ENCODE measurements around the gene SERINC3. TPM values are rescaled to one million over a fixed set of nuclear protein-coding genes. Genes with fewer than 3 reads are reported as not detected.
A peak's percentile ranks its signal among the peaks of the same experiment; 100 is the strongest.
"Not testable (repeated sequence)": the region's sequence is repeated elsewhere in the genome, so short reads cannot be mapped to it uniquely, and the experiment has no call there.

The SERINC3 gene
- 10 to 100 TPM; 69.2 to 78.7 (median 73.4) TPM for polyA plus RNA-seq (ENCODE audit: insufficient read length in 4 of 4)

GRCh38 chr20:44521484-44522481, at the start of gene SERINC3:
Gene SERINC3, minus strand, starts transcription at chr20:44522070. Its CDS starts 119 bp downstream, at chr20:44521951.
- DNase-seq (ENCODE audit: low read depth in 4 of 4, low spot score in 3 of 4): peak; percentile 83 to 89 (median 86)

DNA sequence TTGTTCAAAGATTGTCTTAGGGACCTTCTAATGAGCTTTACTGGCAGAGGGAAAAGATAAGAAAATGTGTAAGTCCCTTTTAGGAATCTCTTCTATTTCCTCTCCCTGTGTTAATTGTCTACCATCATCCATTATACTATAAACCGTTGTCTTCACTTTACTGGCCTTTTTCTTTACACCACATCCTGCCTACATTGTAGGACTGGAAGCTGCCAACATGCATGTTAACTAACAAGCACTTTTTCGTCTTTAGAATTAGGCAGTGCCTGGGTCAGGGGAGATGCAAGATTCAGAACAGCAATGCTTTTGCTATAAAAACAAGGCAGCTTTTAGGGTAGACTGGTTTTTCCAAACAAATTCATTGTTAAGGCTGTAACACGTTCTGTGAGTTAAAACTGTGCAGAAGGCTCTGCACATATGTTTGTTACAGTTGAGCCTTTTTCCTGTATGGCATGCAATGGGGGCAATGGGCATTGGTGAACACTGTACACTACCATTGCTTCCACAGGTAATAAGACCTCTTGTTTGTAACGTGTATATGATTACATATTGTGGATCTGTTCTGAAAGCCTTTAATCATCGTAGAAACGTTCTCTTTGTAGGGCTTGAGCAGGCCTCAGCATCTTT, 49.6 kb upstream of the SERINC3 start:
- no peak for DNase-seq (ENCODE audit: low read depth in 4 of 4, low spot score in 3 of 4)

GRCh38 chr20:44570367-44570766, 48.5 kb upstream of the SERINC3 start:
- no peak for DNase-seq (ENCODE audit: low read depth in 4 of 4, low spot score in 3 of 4)

- no peak for DNase-seq (ENCODE audit: low read depth in 4 of 4, low spot score in 3 of 4)
These were observed 44.9 kb upstream of the SERINC3 start for GRCh38 chr20:44566811-44567210.

GRCh38 chr20:44566018-44566417, 44.1 kb upstream of the SERINC3 start:
- no peak for DNase-seq (ENCODE audit: low read depth in 4 of 4, low spot score in 3 of 4)

DNA sequence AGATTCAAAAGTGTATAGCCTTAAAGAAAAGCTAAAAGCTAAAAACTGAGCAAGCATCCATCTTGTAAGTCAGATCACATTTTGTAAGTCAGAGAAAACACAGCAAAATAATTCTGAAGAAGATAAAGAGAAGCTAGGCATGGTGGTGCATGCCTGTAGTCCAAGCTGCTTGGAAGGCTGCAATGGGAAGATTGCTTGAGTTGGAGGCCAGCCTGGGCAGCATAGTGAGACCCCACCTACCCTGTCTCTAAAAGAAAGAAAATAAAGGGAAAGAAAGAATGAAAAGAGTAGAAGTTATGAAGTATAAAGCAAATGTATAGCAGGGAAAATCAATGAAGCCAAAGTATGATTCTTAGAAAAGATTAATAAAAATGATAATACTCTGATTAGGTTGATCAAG, 40.0 kb upstream of the SERINC3 start:
- no peak for DNase-seq (ENCODE audit: low read depth in 4 of 4, low spot score in 3 of 4)

- DNase-seq (ENCODE audit: low read depth in 4 of 4, low spot score in 3 of 4): not testable (repeated sequence)
These were observed 38.9 kb upstream of the SERINC3 start for GRCh38 chr20:44560818-44561217.

DNA sequence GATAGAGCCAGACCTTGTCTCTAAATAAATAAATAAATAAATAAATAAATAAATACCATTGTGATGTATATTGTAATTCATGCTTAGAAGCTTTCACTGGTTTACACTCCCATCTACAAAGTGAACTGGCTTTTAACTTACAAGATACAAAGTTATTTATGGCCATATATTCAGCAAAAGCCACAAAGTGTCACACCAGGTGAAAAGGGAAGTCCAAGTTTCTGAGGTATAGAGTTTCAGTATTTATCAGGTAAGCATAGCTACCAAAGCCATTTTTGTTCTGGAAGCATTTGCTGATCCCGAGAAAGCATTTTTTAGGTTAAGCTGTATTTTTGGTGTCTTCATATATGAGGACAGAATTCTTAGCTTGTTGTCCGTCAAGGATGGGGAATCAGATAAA, 38.4 kb upstream of the SERINC3 start:
- no peak for DNase-seq (ENCODE audit: low read depth in 4 of 4, low spot score in 3 of 4)

GRCh38 chr20:44559302-44559701, 37.4 kb upstream of the SERINC3 start:
- no peak for DNase-seq (ENCODE audit: low read depth in 4 of 4, low spot score in 3 of 4)

DNA sequence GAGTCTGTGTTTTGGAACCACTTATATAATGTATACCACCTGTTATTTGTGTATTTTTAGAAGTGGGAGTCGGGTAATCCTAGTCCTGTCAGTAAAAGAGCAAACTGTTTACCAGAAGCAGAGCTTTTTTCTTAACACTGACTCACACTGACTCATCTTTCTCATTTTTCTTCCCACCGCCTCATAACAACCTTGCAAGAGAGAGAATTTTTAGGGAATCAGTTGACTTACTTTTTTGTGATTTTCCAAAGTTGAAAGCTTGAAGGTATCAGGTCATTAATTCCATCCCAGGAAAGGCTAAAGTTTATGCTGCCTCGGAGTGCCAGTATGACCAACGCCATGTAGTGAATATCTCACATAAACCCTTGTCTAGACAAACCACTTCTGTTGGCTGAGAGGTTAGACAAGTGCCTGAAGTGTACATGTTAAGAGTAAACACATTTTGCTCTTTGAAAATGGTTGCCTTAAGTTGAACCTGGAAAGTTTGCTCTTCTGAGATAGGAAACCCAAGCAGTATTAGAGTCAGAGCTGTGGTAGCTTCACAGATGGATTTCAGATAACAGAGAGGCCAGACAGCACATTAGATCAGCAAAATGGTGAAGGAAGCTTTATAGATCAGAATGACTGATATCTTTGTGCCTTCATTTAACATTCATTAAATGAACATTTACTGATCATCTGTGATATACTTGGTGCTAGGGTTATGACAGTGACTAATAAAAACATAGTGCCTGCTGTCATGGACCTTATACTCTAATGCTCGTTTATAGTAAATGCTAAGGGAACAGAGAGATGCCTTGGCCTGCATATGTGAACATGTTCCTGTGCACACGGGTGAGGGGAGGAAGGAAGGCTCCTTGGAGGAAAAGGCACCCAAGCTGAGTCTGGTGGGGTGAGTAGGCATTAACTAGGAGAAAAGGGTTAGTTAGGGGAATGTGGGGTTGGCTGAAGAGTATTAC, 31.4 kb upstream of the SERINC3 start:
- no peak for DNase-seq (ENCODE audit: low read depth in 4 of 4, low spot score in 3 of 4)

DNA sequence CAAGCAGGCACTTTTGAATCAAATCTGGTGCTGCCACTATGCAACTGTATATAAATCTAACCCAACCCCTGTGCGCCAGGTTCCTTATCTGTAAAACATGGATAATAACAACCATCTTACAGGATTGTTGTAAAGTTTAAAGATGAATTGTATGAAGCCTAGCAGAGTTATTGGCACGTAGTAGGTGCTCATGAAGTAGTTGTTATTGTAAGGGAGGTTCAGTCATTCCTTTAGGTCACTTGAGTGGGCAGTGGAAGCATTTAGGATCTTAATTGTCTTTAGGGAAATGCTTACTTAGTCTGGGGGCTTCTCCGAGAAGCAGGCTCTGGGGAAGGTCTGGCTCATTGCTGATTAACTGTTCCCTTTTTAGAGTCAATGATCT, 30.7 kb upstream of the SERINC3 start:
- DNase-seq (ENCODE audit: low read depth in 4 of 4, low spot score in 3 of 4): no peak

DNA sequence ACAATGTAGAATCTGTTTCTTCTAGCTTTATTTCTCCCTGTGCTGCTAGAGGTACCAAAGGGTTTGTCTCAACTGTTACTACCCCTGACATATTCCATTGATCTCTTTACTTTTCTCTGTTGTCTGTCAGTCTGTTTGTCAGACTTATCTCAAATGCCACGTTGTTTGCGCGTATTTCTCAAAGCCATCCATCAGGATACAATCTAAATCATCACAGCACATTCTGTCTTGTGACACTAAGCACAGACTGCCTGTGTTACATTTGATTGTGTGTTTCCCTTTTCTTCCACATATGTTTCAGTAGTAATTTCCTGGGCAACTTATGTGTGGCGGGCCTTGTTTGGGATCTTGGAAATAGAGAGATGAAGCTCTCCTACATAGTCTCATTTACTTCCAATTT, 30.2 kb upstream of the SERINC3 start:
- DNase-seq (ENCODE audit: low read depth in 4 of 4, low spot score in 3 of 4): no peak

DNA sequence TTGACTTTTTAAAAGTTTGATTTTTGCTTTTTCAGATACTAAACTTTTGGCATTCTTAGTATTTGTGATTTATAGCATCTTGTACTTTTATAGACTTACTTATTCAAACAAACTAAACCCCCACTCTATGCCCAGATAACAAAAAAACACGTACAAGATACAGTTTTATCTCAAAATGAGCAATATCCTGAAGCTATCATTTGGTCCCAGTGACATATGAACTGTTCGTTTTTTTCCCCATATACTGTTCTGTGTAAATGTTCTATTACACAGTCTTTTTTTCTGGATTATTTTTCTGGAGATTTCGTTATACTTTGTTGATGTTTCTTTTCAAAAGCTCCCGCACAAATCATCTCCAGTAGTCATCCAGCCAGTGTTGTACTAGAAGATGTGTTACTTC, 27.3 kb upstream of the SERINC3 start:
- no peak for DNase-seq (ENCODE audit: low read depth in 4 of 4, low spot score in 3 of 4)

GRCh38 chr20:44547419-44547818, 25.5 kb upstream of the SERINC3 start:
- no peak for DNase-seq (ENCODE audit: low read depth in 4 of 4, low spot score in 3 of 4)

- no peak for DNase-seq (ENCODE audit: low read depth in 4 of 4, low spot score in 3 of 4)
These were observed 22.4 kb upstream of the SERINC3 start for GRCh38 chr20:44544263-44544662.

GRCh38 chr20:44543358-44543757, 21.5 kb upstream of the SERINC3 start:
- DNase-seq (ENCODE audit: low read depth in 4 of 4, low spot score in 3 of 4): no peak

- DNase-seq (ENCODE audit: low read depth in 4 of 4, low spot score in 3 of 4): no peak
These were observed 21.0 kb upstream of the SERINC3 start for GRCh38 chr20:44542890-44543289.

DNA sequence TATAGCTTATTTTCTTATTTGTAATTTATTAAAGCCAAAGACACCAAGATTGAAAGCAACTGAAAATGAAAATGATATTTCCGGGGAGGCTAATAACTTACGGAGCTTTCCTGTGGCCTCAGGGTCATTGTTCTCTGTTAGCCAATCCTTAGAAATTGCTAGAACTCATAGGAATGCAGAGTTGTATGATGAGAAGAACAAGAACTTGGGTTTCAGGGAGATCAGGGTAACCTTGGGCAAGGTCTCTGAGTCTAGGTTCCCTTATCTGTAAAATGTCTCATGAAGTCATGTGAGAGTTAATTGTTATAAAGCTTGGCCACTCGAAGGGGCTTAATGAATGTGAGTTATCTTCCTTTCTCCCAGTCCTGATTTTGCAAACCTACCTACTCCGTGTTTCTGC, 20.1 kb upstream of the SERINC3 start:
- no peak for DNase-seq (ENCODE audit: low read depth in 4 of 4, low spot score in 3 of 4)

DNA sequence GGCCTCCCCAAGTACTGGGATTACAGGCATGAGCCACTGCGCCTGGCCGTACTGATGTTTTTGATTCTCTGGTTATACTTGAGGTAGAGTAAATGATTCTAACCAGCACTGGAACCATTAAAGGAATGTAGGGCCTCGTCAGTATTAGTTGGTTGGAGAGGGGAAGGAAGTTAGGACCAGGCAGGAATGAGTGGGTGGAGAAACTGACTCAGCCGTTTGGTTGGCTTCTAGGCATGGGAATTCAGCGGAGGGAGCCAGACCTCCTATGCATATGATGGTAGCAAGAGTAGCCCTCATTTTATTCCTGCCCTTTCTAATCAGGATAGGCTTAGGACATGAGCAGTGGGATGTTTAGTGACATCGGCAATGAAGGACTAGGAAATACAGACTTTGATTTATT, 19.0 kb upstream of the SERINC3 start:
- DNase-seq (ENCODE audit: low read depth in 4 of 4, low spot score in 3 of 4): no peak

DNA sequence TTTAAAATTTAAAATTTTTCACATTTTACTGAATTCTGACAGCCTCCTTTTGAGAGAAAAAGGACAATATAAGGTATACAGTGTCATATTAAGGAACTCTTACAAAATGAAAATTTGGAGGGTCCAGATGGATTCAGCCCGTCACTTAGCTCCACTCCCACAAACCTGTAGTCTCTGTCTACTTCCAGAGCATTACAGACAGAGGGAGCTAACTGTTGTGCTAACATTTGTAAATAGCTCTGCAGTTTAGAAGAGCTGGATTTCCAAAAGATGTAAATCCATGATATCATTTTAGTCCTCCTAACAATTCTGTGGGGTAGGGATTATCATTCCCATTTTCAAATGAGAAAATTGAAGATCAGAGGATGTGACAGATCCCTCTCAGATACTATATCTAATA, 16.1 kb upstream of the SERINC3 start:
- DNase-seq (ENCODE audit: low read depth in 4 of 4, low spot score in 3 of 4): no peak

- no peak for DNase-seq (ENCODE audit: low read depth in 4 of 4, low spot score in 3 of 4)
These were observed 14.3 kb upstream of the SERINC3 start for GRCh38 chr20:44536175-44536574.
